GM12872 (cell line): Measurements from ENCODE around the gene GALNT14.

Source experiments
- CTCF ChIP-seq: IDR thresholded peaks from 3 replicates; pipeline ENCODE4 v1.5.1; 2011; ENCODE audit warnings: low read depth, mild to moderate bottlenecking, low read length, moderate library complexity; ENCODE audit not compliant: insufficient read depth

The GALNT14 gene

GRCh38 chr2:31086590-31086989 is 51.6 kb downstream of the GALNT14 start:
- TF ChIP-seq CTCF: no peak

- TF ChIP-seq CTCF: no peak
These were observed 54.8 kb downstream of the GALNT14 start for GRCh38 chr2:31083234-31083993.

GRCh38 chr2:31082002-31082401 is 56.2 kb downstream of the GALNT14 start:
- TF ChIP-seq CTCF: no peak

- no peak for TF ChIP-seq CTCF
These were observed 56.7 kb downstream of the GALNT14 start for GRCh38 chr2:31081492-31081891.

GRCh38 chr2:31080361-31080760 is 57.9 kb downstream of the GALNT14 start:
- TF ChIP-seq CTCF: no peak

DNA sequence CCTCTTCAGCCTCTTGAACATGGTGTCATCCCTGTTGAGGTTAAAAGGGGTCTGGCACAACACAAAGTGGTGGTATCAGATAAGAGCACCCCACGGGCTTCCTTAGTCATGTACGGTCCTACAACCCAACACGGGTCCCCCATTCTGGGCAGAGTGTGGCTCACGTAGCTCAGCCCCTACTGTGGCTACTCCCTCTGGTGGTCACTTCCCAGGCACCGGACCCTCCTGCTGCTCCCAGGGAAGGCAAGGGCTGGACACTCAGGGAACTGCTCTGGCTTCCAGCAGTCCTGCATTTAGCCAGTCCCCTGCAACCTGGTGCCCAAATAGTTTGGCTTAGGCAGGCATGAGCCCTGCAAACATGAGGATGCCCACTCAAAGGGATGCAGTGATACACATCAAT is 58.6 kb downstream of the GALNT14 start:
- TF ChIP-seq CTCF: peak; percentile 20; the same call in 1 of the 3 replicates

GRCh38 chr2:31078579-31079105 is 59.6 kb downstream of the GALNT14 start:
- no peak for TF ChIP-seq CTCF
